HFF-Myc (cell line): ENCODE results near the gene RPL28.

ENCODE experiments used
- DNase-seq: peaks from one replicate; pipeline ENCODE4 v3.0.0-alpha.2; 2011; ENCODE audit warnings: low read depth; ENCODE audit errors: extremely low read depth
- H3K4me3 ChIP-seq: replicated peaks from 2 replicates; pipeline ENCODE4 v1.5.1; 2011; ENCODE audit warnings: low read depth, mild to moderate bottlenecking, control low read depth, low read length
- CTCF ChIP-seq: IDR thresholded peaks from 2 replicates; pipeline ENCODE4 v1.5.1; 2012; ENCODE audit warnings: mild to moderate bottlenecking, low read depth, low read length, control low read depth; ENCODE audit errors: missing control alignments

RPL28 gene

GRCh38 chr19:55433292-55433691 is 47.6 kb downstream of the RPL28 start:
- H3K4me3 ChIP-seq: no peak overlapping the region
- DNase-seq: no peak
- TF ChIP-seq CTCF: no peak

GRCh38 chr19:55434356-55434919 is 48.7 kb downstream of the RPL28 start:
- H3K4me3 ChIP-seq: no peak overlapping the region
- TF ChIP-seq CTCF: no peak
- DNase-seq: no peak

GRCh38 chr19:55435020-55435419 is 49.3 kb downstream of the RPL28 start:
- H3K4me3 ChIP-seq: no peak overlapping the region
- TF ChIP-seq CTCF: no peak
- DNase-seq: no peak

- no peak for TF ChIP-seq CTCF
- no peak for DNase-seq
- H3K4me3 ChIP-seq: no peak overlapping the region
Measured at GRCh38 chr19:55436847-55437246, 51.1 kb downstream of the RPL28 start.

- no peak overlapping the region for H3K4me3 ChIP-seq
- no peak for DNase-seq
- no peak for TF ChIP-seq CTCF
Measured at GRCh38 chr19:55437410-55437809, 51.7 kb downstream of the RPL28 start.

GRCh38 chr19:55439052-55439451 is 53.3 kb downstream of the RPL28 start:
- no peak for TF ChIP-seq CTCF
- no peak overlapping the region for H3K4me3 ChIP-seq
- no peak for DNase-seq

GRCh38 chr19:55440411-55441105 is 54.8 kb downstream of the RPL28 start:
- no peak overlapping the region for H3K4me3 ChIP-seq
- TF ChIP-seq CTCF: no peak
- no peak for DNase-seq
